GM18502 (cell line): ENCODE measurements around the gene CYTL1.

Experiments
- ATAC-seq: cut with Tn5 transposase; IDR thresholded peaks from one replicate; pipeline ENCODE4 v1.9.1; 2021; ENCODE audit warnings: mild to moderate bottlenecking; ENCODE audit not compliant: unreplicated experiment, poor library complexity

Gene CYTL1

DNA sequence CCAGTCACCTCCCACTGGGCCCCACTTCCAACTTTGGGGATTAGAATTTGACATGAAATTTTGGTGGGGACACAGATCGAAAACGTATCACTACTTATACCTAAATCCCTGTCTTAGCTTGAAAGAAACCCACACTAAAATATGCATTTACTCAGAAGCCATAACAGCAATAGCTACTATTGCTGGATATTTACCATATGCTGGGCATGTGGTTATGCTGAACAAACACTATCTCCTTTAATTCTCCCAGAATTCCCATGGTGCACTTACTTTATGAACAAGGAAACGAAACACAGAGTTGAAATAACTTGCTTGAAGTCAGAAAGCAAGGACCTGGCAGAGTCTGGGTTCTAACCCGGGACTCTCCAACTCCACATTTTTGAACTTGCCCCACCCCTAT is 39.3 kb downstream of the CYTL1 start:
- no peak for ATAC-seq

- no peak for ATAC-seq
Observed at GRCh38 chr4:4974727-4975126, 44.5 kb downstream of the CYTL1 start.

DNA sequence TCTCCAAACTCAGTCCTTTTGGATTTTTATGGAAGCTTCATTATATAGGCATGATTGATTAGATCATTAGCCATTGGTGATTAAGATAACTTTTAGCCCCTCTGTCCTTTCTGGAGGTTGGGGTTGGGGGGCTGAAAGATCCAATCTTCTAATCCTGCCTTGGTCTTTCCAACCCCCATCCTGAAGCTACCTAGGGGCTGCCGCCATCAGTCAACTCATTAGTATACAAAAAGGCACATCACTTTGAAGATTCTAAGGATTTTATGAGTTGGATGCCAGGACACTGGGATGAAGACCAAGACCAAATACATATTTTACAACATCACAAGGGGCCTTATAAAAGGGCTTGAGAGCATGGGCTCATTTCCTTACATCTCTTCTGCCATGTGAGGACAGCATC is 47.5 kb downstream of the CYTL1 start:
- ATAC-seq, result no peak

- ATAC-seq, result no peak
Observed at GRCh38 chr4:4969298-4969697, 50.0 kb downstream of the CYTL1 start.

DNA sequence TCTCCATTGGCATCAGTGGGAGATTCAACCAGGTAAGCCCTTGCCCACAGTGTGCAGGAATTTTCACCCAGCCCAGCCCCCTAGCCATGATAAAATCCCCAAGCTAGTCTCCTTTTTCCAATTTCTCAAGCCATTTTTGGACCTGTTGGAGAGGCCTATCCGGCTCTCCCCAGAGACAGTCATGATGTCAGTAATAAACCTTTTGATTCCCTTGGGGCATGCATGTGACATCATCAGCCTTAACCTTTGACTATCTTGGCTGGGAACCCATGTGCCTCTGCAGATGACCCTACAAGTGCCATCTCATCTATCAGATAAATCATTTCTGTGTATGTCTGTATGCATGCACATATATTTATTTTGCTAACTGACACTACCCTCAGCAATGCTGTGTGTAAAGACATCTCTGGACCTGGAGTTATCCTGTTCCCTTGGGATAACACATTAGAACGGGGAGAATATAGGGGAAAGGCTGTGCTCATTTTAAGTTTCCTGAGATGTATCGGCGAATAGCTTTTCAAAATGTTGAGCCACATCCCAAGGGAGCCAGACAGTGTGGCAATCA is 51.0 kb downstream of the CYTL1 start:
- ATAC-seq, result no peak
